ENCODE results near the gene UFD1. TPM values are rescaled to one million over a fixed set of nuclear protein-coding genes. Genes with fewer than 3 reads are reported as not detected.
"Not testable (repeated sequence)": the region's sequence is repeated elsewhere in the genome, so short reads cannot be mapped to it uniquely, and the experiment has no call there.

Gene UFD1
- total and polyA plus RNA-seq, 2 donors from 2014 or later: 56.2 to 67.8 TPM

DNA sequence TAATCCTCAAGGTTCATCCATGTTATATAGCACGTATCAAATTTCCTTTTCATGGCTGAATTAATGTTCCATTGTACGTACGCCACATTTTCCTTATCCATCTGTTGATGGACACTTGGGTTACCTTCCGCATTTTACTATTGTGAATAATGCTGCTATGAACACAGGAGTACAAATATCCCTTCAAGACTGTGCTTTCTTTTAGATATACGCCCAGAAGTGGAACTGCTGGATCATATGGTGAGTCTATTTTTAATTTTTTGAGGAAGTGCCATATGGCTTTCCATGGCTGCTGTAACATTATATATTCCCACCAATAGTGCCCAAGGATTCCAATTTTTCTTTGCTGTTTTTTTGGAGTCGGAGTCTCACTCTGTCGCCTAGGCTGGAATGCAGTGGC lies 40.7 kb downstream of the UFD1 start:
- intact Hi-C loops (cut with DNase I): no loop called here

GRCh38 chr22:19436444-19437161 lies 42.4 kb downstream of the UFD1 start:
- H3K4me3 ChIP-seq (ENCODE audit: low read length in 3 of 3); H3K9me3 ChIP-seq (ENCODE audit: control insufficient read depth in 2 of 3, insufficient read depth in 1 of 3, low read length in 3 of 3); H3K27ac ChIP-seq (ENCODE audit: low read depth in 2 of 2, low read length in 2 of 2); H3K27me3 ChIP-seq (ENCODE audit: control insufficient read depth, insufficient read depth, low read length); H3K4me1 ChIP-seq (ENCODE audit: control insufficient read depth in 2 of 3, insufficient read depth in 2 of 3, low read depth in 1 of 3, low read length in 3 of 3); FAIRE-seq; DNase-seq; H3K9ac ChIP-seq (ENCODE audit: low read length in 3 of 3); intact Hi-C loops (cut with DNase I): not testable (repeated sequence)
- H3K36me3 ChIP-seq (ENCODE audit: control insufficient read depth in 2 of 3, insufficient read depth in 3 of 3, low read length in 3 of 3): peaks cover 9 to 12% (median 11%) of the 10 kb centered on the region in 3 donors

More for the DNA sequence above, 40.7 kb downstream of the UFD1 start:
- Histone ChIP-seq H3K27ac (ENCODE audit: low read depth in 2 of 2, low read length in 2 of 2) (no peak overlapping the region), H3K4me3 (ENCODE audit: low read length in 3 of 3) (no peak overlapping the region), H3K9me3 (ENCODE audit: control insufficient read depth in 2 of 3, insufficient read depth in 1 of 3, low read length in 3 of 3) (no peaks in the 10 kb centered on the region), H3K36me3 (ENCODE audit: control insufficient read depth in 2 of 3, insufficient read depth in 3 of 3, low read length in 3 of 3) (peaks cover 9 to 12% (median 11%) of the 10 kb centered on the region in 3 donors), H3K27me3 (ENCODE audit: control insufficient read depth, insufficient read depth, low read length) (no peaks in the 10 kb centered on the region), H3K9ac (ENCODE audit: low read length in 3 of 3) (no peak overlapping the region), H3K4me1 (ENCODE audit: control insufficient read depth in 2 of 3, insufficient read depth in 2 of 3, low read depth in 1 of 3, low read length in 3 of 3) (no peaks in the 10 kb centered on the region)
- DNase-seq: no peak
- no peak for TF ChIP-seq CTCF (IDR thresholded peaks at IDR 0.05; ENCODE audit: borderline replicate concordance, extremely low read depth, insufficient read depth)
- FAIRE-seq: no peak

- no peak overlapping the region for H3K4me3 ChIP-seq (ENCODE audit: low read length in 3 of 3)
- intact Hi-C loops (cut with DNase I): no loop called here
- H3K9ac ChIP-seq (ENCODE audit: low read length in 3 of 3): no peak overlapping the region
- H3K27ac ChIP-seq (ENCODE audit: low read depth in 2 of 2, low read length in 2 of 2): no peak overlapping the region
- peaks cover 0 to 9% (median under 1%) of the 10 kb centered on the region in 3 donors for H3K4me1 ChIP-seq (ENCODE audit: control insufficient read depth in 2 of 3, insufficient read depth in 2 of 3, low read depth in 1 of 3, low read length in 3 of 3)
- no peak for TF ChIP-seq CTCF (IDR thresholded peaks at IDR 0.05; ENCODE audit: borderline replicate concordance, extremely low read depth, insufficient read depth)
- H3K27me3 ChIP-seq (ENCODE audit: control insufficient read depth, insufficient read depth, low read length): no peaks in the 10 kb centered on the region
- DNase-seq (no peak), FAIRE-seq (no peak)
- peaks cover 9 to 12% (median 11%) of the 10 kb centered on the region in 3 donors for H3K36me3 ChIP-seq (ENCODE audit: control insufficient read depth in 2 of 3, insufficient read depth in 3 of 3, low read length in 3 of 3)
- H3K9me3 ChIP-seq (ENCODE audit: control insufficient read depth in 2 of 3, insufficient read depth in 1 of 3, low read length in 3 of 3): no peaks in the 10 kb centered on the region
Measured at GRCh38 chr22:19434829-19435580, 44.0 kb downstream of the UFD1 start.

DNA sequence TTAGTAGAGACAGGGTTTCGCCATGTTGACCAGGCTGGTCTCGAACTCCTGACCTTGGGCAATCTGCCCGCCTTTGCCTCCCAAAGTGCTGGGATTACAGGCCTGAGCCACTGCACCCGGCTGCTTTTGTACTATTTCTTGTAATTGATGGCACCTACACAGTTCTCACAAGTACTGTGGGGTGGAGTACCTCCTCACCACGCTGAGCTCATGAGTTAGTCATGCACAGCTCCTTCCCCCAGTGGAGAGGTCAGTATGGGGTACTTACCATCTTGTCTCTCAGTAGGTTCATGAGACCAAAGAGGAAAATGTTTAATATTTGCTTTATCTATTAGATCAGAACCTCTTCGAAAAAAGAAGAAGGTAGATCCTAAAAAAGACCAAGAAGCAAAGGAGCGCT lies 44.6 kb downstream of the UFD1 start:
- intact Hi-C loops (cut with DNase I): no loop called here
- FAIRE-seq (no peak), DNase-seq (no peak)
- H3K27me3 ChIP-seq (ENCODE audit: control insufficient read depth, insufficient read depth, low read length): no peaks in the 10 kb centered on the region
- no peak overlapping the region for H3K9ac ChIP-seq (ENCODE audit: low read length in 3 of 3)
- no peak overlapping the region for H3K27ac ChIP-seq (ENCODE audit: low read depth in 2 of 2, low read length in 2 of 2)
- H3K9me3 ChIP-seq (ENCODE audit: control insufficient read depth in 2 of 3, insufficient read depth in 1 of 3, low read length in 3 of 3): no peaks in the 10 kb centered on the region
- H3K4me1 ChIP-seq (ENCODE audit: control insufficient read depth in 2 of 3, insufficient read depth in 2 of 3, low read depth in 1 of 3, low read length in 3 of 3): peaks cover 0 to 13% (median 6%) of the 10 kb centered on the region in 3 donors
- TF ChIP-seq CTCF (IDR thresholded peaks at IDR 0.05; ENCODE audit: borderline replicate concordance, extremely low read depth, insufficient read depth): no peak
- H3K4me3 ChIP-seq (ENCODE audit: low read length in 3 of 3): no peak overlapping the region
- peaks cover 9 to 12% (median 11%) of the 10 kb centered on the region in 3 donors for H3K36me3 ChIP-seq (ENCODE audit: control insufficient read depth in 2 of 3, insufficient read depth in 3 of 3, low read length in 3 of 3)

All from kidney (tissue), 14 donors.